Kidney (tissue), 14 donors: ENCODE data around the gene GPR157. TPM values are rescaled to one million over a fixed set of nuclear protein-coding genes. Genes with fewer than 3 reads are reported as not detected.
A peak's percentile ranks its signal among the peaks of the same experiment; 100 is the strongest.

Experiments
- DNase-seq, 5 donors: peaks; one replicate each; pipeline ENCODE4 v3.0.0-alpha.2; 2013 to 2020
- FAIRE-seq: peaks from 2 replicates; lab custom pipeline; 2012; peaks lifted over from hg19 to GRCh38; lab: Jason Lieb, UNC
- H3K27ac ChIP-seq, 2 donors: one replicate each; pipeline ENCODE4 v1.7.0; 2013; ENCODE audit warnings: low read depth in 2 of 2, low read length in 2 of 2, inconsistent platforms in 1 of 2
- H3K27me3 ChIP-seq: one replicate; pipeline ENCODE4 v1.7.1; 2013; ENCODE audit warnings: low read length, inconsistent platforms; ENCODE audit not compliant: control insufficient read depth, insufficient read depth
- H3K36me3 ChIP-seq, 3 donors: one replicate each; pipeline versions ENCODE4 v1.7.0 to v1.7.1; 2013; ENCODE audit warnings: low read length in 3 of 3, control low read depth in 1 of 3, inconsistent platforms in 1 of 3; ENCODE audit not compliant: insufficient read depth in 3 of 3, control insufficient read depth in 2 of 3
- H3K4me1 ChIP-seq, 3 donors: one replicate each; pipeline versions ENCODE4 v1.7.0 to v1.7.1; 2013; ENCODE audit warnings: low read length in 3 of 3, inconsistent platforms in 1 of 3, low read depth in 1 of 3; ENCODE audit not compliant: control insufficient read depth in 2 of 3, insufficient read depth in 2 of 3
- H3K4me3 ChIP-seq, 3 donors: one replicate each; pipeline versions ENCODE4 v1.7.0 to v1.8.1; 2013; ENCODE audit warnings: low read length in 3 of 3, control low read depth in 1 of 3, inconsistent platforms in 1 of 3
- H3K9ac ChIP-seq, 3 donors: one replicate each; pipeline versions ENCODE4 v1.7.0 to v1.7.1; 2013; ENCODE audit warnings: low read length in 3 of 3, control low read depth in 1 of 3, inconsistent platforms in 1 of 3
- H3K9me3 ChIP-seq, 3 donors: one replicate each; pipeline versions ENCODE4 v1.7.0 to v1.7.1; 2013; ENCODE audit warnings: low read length in 3 of 3, control low read depth in 1 of 3, inconsistent platforms in 1 of 3; ENCODE audit not compliant: control insufficient read depth in 2 of 3, insufficient read depth in 1 of 3
- CTCF ChIP-seq: IDR thresholded peaks from 3 replicates; pipeline ENCODE4 v1.5.1; 2012; ENCODE audit warnings: mild to moderate bottlenecking, moderate library complexity, borderline replicate concordance; ENCODE audit not compliant: insufficient read depth; ENCODE audit errors: extremely low read depth
- intact Hi-C: fragments of 100-400 bp; cut with DNase I; formaldehyde crosslinking; loops from one replicate; pipeline ENCODE4 v1.11.1; 2022
- polyA plus RNA-seq: library from polyadenylated mRNA; stranded (reverse); fragments of 350-450 nt; fragmentation: Illumina TruSeq; extraction: RNeasy Lipid Tissue Mini Kit (QIAGEN cat#74804); gene quantifications from one replicate; pipeline ENCODE4 v1.2.3, GENCODE V29; 2014; ENCODE audit warnings: low read depth, low replicate concordance; ENCODE audit not compliant: insufficient read depth
- total RNA-seq: library from RNA; stranded (reverse); fragmentation: NEBNext Ultra II Directional; extraction: Animal tissue kit (Norgen Biotek cat#: 25700); gene quantifications from one replicate; pipeline ENCODE4 v1.2.1, GENCODE V29; 2021
- donor health status: control.
- donor health status: control.
- donor health status: control.
- donor health status: control.
- donor health status: control.
- donor health status: DM: yes; HTN: yes; CAD: no.
- donor health status: Normal renal cell carcinoma (clear cell type).

Gene GPR157
- total and polyA plus RNA-seq, 2 donors from 2014 or later: 3.2 to 9.1 TPM

- Histone ChIP-seq H3K9me3 (no peaks in the 10 kb centered on the region), H3K36me3 (peaks cover 0 to 7% (median 4%) of the 10 kb centered on the region in 3 donors), H3K4me3 (no peak overlapping the region), H3K27me3 (no peaks in the 10 kb centered on the region), H3K27ac (no peak overlapping the region), H3K4me1 (no peaks in the 10 kb centered on the region), H3K9ac (no peak overlapping the region)
- DNase-seq (peak in 1 of 5 donors; percentile 59), FAIRE-seq (no peak)
- intact Hi-C loops: no loop called here
- no peak for TF ChIP-seq CTCF
Observed at GRCh38 chr1:9105336-9105867, 23.5 kb downstream of the GPR157 start.

GRCh38 chr1:9101510-9102146 is 27.3 kb downstream of the GPR157 start:
- Histone ChIP-seq H3K27ac (no peak overlapping the region), H3K4me3 (no peak overlapping the region), H3K9me3 (no peaks in the 10 kb centered on the region), H3K9ac (no peak overlapping the region), H3K36me3 (peaks cover 0 to 7% (median 4%) of the 10 kb centered on the region in 3 donors), H3K4me1 (peaks cover 0 to 3% (median 0%) of the 10 kb centered on the region in 3 donors), H3K27me3 (no peaks in the 10 kb centered on the region)
- FAIRE-seq (no peak), DNase-seq (peak; percentile 55 to 80 (median 70))
- intact Hi-C loops: no loop called here
- peak; percentile 50 for TF ChIP-seq CTCF

GRCh38 chr1:9100471-9101043 is 28.3 kb downstream of the GPR157 start:
- FAIRE-seq: no peak
- Histone ChIP-seq H3K27ac (no peak overlapping the region), H3K27me3 (no peaks in the 10 kb centered on the region), H3K36me3 (peaks cover 0 to 7% (median 4%) of the 10 kb centered on the region in 3 donors), H3K4me3 (no peak overlapping the region), H3K9ac (no peak overlapping the region), H3K9me3 (no peaks in the 10 kb centered on the region), H3K4me1 (peaks cover 0 to 3% (median 0%) of the 10 kb centered on the region in 3 donors)
- TF ChIP-seq CTCF: no peak
- intact Hi-C loops: no loop called here
- peak in 3 of 5 donors; percentile 46 to 62 (median 60) for DNase-seq
